Measurements from ENCODE around the gene APLF.
"Not testable (repeated sequence)": the region's sequence is repeated elsewhere in the genome, so short reads cannot be mapped to it uniquely, and the experiment has no call there.

Gene APLF

DNA sequence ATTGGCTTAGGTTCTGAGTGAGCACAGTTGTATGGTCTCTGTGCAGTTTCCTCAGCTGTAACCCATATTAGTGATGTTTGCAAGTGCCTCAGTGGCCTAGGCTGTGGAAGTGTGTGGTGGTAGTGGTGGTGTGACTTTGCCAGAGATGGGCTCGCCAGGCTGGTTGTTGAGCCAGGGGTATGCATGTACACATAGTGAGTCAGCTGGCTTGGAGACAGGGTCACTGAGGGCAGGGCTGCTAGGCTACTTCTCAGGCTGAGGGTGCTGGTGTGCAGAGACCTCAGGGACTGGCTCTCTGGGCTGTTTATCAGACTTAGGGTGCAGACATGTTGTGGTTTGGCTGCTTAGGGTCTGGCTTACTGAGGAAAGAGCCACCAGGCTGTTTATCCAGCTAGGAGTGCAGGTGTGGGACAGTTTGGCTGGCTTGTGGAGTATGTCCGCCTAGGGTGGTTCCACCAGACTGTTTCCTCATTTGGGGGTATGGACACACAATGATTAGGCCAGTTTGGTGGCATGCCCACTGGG is 15.0 kb downstream of the APLF start:
- TF ChIP-seq, protein P1, sequence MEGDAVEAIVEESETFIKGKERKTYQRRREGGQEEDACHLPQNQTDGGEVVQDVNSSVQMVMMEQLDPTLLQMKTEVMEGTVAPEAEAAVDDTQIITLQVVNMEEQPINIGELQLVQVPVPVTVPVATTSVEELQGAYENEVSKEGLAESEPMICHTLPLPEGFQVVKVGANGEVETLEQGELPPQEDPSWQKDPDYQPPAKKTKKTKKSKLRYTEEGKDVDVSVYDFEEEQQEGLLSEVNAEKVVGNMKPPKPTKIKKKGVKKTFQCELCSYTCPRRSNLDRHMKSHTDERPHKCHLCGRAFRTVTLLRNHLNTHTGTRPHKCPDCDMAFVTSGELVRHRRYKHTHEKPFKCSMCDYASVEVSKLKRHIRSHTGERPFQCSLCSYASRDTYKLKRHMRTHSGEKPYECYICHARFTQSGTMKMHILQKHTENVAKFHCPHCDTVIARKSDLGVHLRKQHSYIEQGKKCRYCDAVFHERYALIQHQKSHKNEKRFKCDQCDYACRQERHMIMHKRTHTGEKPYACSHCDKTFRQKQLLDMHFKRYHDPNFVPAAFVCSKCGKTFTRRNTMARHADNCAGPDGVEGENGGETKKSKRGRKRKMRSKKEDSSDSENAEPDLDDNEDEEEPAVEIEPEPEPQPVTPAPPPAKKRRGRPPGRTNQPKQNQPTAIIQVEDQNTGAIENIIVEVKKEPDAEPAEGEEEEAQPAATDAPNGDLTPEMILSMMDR (IDR thresholded peaks at IDR 0.05), result no peak
- no peaks in the 10 kb centered on the region for H3K9me3 ChIP-seq
- H3K4me3 ChIP-seq, result no peak overlapping the region
- no peak for DNase-seq
- H3K4me1 ChIP-seq, result no peaks in the 10 kb centered on the region
- no peaks in the 10 kb centered on the region for H3K36me3 ChIP-seq
- no peak overlapping the region for H3K27ac ChIP-seq
- H3K27me3 ChIP-seq, result no peaks in the 10 kb centered on the region
- intact Hi-C loops (cut with DNase I; ENCODE audit: low total_unique reads), result no loop called here

DNA sequence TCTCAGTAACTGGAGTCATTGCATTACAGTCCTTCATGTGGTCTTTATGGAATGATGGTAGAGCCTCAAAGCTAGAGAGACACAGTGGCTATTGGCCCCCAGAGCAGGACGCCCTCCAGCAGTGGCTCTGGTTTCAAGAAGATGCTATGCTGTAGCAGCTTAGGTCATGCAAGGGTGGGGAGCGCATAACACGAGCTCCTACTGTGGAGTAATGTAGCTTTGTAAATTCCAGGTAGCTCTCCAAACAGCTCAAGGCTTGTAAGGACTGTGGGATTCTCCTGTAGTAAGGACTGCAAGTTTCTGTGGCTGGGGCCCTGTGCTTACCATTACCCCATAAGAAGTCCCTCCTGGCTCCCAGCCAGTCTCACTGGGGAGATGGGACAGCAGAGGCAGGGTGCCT is 15.6 kb downstream of the APLF start:
- no peak for DNase-seq
- Histone ChIP-seq H3K4me3 (no peak overlapping the region), H3K27me3 (no peaks in the 10 kb centered on the region), H3K36me3 (no peaks in the 10 kb centered on the region), H3K4me1 (no peaks in the 10 kb centered on the region), H3K9me3 (no peaks in the 10 kb centered on the region), H3K27ac (no peak overlapping the region)
- intact Hi-C loops (cut with DNase I; ENCODE audit: low total_unique reads), result no loop called here
- TF ChIP-seq, protein P1 (IDR thresholded peaks at IDR 0.05), result no peak

DNA sequence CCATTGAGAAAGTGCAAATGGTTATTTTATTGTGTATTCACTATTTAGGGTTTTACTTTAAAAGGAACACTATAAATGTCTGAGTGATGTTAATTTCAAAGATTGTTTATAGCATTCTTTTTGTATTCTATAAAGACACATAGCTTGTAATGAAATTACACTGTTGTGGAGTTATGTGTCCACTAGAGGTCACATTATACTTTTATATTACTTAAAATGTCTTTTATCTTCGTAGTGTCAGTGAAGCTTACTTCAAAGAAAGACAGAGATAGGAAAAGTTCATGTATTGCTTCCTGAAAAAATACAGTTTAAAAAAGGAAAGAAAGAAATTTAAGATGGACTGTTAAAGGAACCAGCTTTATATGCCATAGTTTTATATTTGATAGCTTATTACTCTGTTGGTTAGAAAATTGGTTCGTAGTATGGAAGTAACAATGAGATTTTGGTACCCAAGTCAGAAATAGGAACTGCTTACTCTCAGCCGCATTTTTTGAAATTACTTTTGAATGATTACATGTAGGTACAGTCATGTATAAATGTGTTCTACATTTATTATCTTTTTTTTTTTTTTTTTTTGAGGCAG is 20.5 kb downstream of the APLF start:
- Histone ChIP-seq H3K36me3 (no peaks in the 10 kb centered on the region), H3K27me3 (no peaks in the 10 kb centered on the region), H3K9me3 (no peaks in the 10 kb centered on the region), H3K27ac (no peak overlapping the region), H3K4me1 (no peaks in the 10 kb centered on the region), H3K4me3 (no peak overlapping the region)
- TF ChIP-seq, protein P1 (IDR thresholded peaks at IDR 0.05), result peak; percentile 30 to 32
- intact Hi-C loops (cut with DNase I; ENCODE audit: low total_unique reads), result no loop called here
- no peak for DNase-seq

DNA sequence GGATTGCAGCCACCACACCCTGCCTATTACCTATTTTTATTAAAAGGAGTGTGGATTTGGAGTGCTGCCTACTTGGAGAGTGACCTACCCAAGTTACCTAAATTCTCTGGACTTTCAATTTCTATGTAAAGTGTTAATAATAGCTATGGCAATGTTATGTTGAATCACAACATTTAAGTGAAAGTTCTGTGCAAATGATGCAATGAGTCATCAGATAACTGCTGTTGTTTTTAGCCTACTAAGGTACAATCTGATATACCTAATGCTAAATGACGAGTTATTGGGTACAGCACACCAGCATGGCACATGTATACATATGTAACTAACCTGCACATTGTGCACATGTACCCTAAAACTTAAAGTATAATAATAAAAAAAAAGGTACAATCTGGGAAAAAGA is 21.2 kb downstream of the APLF start:
- intact Hi-C loops (cut with DNase I; ENCODE audit: low total_unique reads); H3K4me3 ChIP-seq; H3K9me3 ChIP-seq; H3K27me3 ChIP-seq; H3K36me3 ChIP-seq; H3K27ac ChIP-seq; H3K4me1 ChIP-seq; DNase-seq: not testable (repeated sequence)

DNA sequence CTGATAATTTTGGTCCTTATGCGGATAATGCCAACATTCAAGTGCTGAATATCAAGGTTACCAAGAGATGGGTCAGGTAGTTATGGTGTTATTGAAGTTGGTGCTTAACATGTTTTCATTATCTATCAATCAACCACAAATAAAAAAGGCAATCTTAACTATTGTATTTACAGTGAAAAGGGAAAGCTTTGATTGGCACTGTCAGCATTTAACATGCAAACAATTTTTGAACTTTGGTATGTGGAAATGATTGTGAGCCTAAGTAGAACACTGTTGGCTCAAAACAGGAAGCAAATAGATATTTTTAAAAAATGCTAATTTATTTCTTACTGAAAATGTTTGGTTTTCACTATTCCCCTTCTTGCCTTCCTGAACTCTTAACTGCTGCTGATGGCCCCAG is 21.9 kb downstream of the APLF start:
- no peak overlapping the region for H3K27ac ChIP-seq
- no peaks in the 10 kb centered on the region for H3K27me3 ChIP-seq
- no peaks in the 10 kb centered on the region for H3K4me1 ChIP-seq
- H3K4me3 ChIP-seq, result no peak overlapping the region
- no peaks in the 10 kb centered on the region for H3K9me3 ChIP-seq
- intact Hi-C loops (cut with DNase I; ENCODE audit: low total_unique reads), result no loop called here
- DNase-seq, result no peak
- no peaks in the 10 kb centered on the region for H3K36me3 ChIP-seq
- TF ChIP-seq, protein P1 (IDR thresholded peaks at IDR 0.05), result no peak

DNA sequence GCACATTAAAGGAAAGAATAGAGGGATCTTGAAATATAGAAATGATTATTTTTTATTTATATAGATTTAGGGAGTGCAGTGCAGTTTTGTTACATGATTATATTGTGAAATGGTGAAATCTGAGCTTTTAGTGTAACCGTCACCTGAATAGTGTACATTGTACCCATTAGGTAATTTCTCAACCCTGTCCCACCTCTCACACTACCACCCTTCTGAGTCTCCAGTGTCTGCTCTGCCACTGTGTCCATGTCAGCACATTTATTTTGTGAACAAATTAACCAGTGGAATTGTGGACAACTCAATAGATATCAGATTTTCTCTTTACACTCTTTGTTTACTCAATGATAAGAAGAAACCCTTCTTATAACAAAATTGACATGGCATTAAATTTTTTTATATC is 24.2 kb downstream of the APLF start:
- no peak for DNase-seq
- H3K9me3 ChIP-seq, result peaks cover 0 to 14% (median 4%) of the 10 kb centered on the region in 3 donors
- intact Hi-C loops (cut with DNase I; ENCODE audit: low total_unique reads), result no loop called here
- H3K4me1 ChIP-seq, result no peaks in the 10 kb centered on the region
- TF ChIP-seq, protein P1 (IDR thresholded peaks at IDR 0.05), result no peak
- H3K27ac ChIP-seq, result no peak overlapping the region
- H3K36me3 ChIP-seq, result no peaks in the 10 kb centered on the region
- no peaks in the 10 kb centered on the region for H3K27me3 ChIP-seq
- H3K4me3 ChIP-seq, result no peak overlapping the region
